Body of pancreas (tissue), 4 donors: ENCODE results near the gene NUBPL. TPM values are rescaled to one million over a fixed set of nuclear protein-coding genes. Genes with fewer than 3 reads are reported as not detected.

Source experiments
- ATAC-seq: fragments of 150-250 bp; one replicate; pipeline ENCODE4 v1.9.1; 2016
- DNase-seq, 4 donors: peaks; one replicate each; pipeline ENCODE4 v3.0.0-alpha.2; 2019
- H3K27ac ChIP-seq, 4 donors: fragments of 200-600 bp; sonication (generic); 1 replicate in 3 of 4; 2 replicates in 1 of 4; pipeline versions ENCODE4 v1.5.1 to v1.6.1; 2016 to 2019; ENCODE audit warnings: mild to moderate bottlenecking in 1 of 4, mixed read lengths in 1 of 4, moderate library complexity in 1 of 4
- H3K27me3 ChIP-seq, 2 donors: fragments of 200-600 bp; sonication (generic); one replicate each; pipeline ENCODE4 v1.6.0; 2016; ENCODE audit warnings: mild to moderate bottlenecking in 1 of 2
- H3K36me3 ChIP-seq, 2 donors: fragments of 200-600 bp; sonication (generic); replicated peaks in 1 of 2; 2 replicates each; pipeline ENCODE4 v1.5.1; 2016; ENCODE audit warnings: low read depth in 2 of 2; ENCODE audit not compliant: insufficient read depth in 1 of 2
- H3K4me1 ChIP-seq: fragments of 200-600 bp; sonication (generic); one replicate; pipeline ENCODE4 v1.6.0; 2016
- H3K4me3 ChIP-seq, 2 donors: fragments of 200-600 bp; sonication (generic); 1 replicate in 1 of 2; 2 replicates in 1 of 2; pipeline ENCODE4 v1.5.1; 2016 to 2019
- H3K9me3 ChIP-seq, 3 donors: fragments of 200-600 bp; sonication (generic); 1 replicate in 2 of 3; 2 replicates in 1 of 3; pipeline ENCODE4 v1.5.1; 2016
- POLR2A ChIP-seq, 3 donors: fragments of 450-650 bp; IDR thresholded peaks; one replicate each; pipeline ENCODE4 v1.6.1; 2016; ENCODE audit warnings: antibody characterized with exemption in 3 of 3, mild to moderate bottlenecking in 2 of 3
- WGBS, 2 donors: methylation state at CpG; one replicate each; pipeline ENCODE4 v1.1.5; 2017; 5-methylcytosine and 5-hydroxymethylcytosine counted together
- intact Hi-C: fragments of 100-400 bp; cut with DNase I; formaldehyde crosslinking; loops from one replicate; pipeline ENCODE4 v1.15.1; 2023
- total RNA-seq, 2 donors: library from RNA; depleted of rRNA; stranded (reverse); fragments of >200 nt; gene quantifications; one replicate each; pipeline ENCODE4 v1.1.0, GENCODE V29; 2016
- TF ChIP-seq, protein P1 (sequence below), 7 experiments: fragments of 450-650 bp in 4 of 7; fragments of 200-600 bp in 3 of 7; sonication (generic) in 3 of 7; IDR thresholded peaks; one replicate each; pipeline ENCODE4 v1.5.1; 2016 to 2019; ENCODE audit warnings: antibody characterized with exemption in 7 of 7

NUBPL gene
- total RNA-seq, 2 donors from 2014 or later, result 4.7 to 18.5 TPM

DNA sequence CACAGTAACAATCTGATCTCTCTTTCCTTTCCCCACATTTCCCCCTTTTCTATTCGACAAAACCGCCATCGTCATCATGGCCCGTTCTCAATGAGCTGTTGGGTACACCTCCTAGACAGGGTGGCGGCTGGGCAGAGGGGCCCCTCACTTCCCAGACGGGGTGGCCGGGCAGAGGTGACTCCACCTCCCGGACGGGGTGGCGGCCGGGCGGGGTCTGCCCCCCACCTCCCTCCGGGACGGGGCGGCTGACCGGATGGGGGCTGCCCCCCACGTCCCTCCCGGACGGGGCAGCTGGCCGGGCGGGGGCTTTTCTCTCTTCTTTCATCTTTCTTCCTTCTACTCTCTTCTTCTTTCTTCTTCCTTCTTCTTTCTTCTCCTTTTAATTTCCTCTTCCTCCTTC is 1.3 kb upstream of the NUBPL start:
- Histone ChIP-seq H3K27ac (no peak overlapping the region), H3K4me3 (no peak overlapping the region), H3K4me1 (peaks cover 10% of the 10 kb centered on the region), H3K36me3 (no peaks in the 10 kb centered on the region), H3K27me3 (no peaks in the 10 kb centered on the region), H3K9me3 (no peaks in the 10 kb centered on the region)
- intact Hi-C loops, result no loop called here
- no peak for ATAC-seq
- DNase-seq, result peak in 1 of 4 donors; percentile 11
- 91% methylated on average over 21 of the region's 21 CpGs for WGBS, 2 donors
- TF ChIP-seq, protein P1, sequence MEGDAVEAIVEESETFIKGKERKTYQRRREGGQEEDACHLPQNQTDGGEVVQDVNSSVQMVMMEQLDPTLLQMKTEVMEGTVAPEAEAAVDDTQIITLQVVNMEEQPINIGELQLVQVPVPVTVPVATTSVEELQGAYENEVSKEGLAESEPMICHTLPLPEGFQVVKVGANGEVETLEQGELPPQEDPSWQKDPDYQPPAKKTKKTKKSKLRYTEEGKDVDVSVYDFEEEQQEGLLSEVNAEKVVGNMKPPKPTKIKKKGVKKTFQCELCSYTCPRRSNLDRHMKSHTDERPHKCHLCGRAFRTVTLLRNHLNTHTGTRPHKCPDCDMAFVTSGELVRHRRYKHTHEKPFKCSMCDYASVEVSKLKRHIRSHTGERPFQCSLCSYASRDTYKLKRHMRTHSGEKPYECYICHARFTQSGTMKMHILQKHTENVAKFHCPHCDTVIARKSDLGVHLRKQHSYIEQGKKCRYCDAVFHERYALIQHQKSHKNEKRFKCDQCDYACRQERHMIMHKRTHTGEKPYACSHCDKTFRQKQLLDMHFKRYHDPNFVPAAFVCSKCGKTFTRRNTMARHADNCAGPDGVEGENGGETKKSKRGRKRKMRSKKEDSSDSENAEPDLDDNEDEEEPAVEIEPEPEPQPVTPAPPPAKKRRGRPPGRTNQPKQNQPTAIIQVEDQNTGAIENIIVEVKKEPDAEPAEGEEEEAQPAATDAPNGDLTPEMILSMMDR (IDR thresholded peaks at IDR 0.05), result no peak
- TF ChIP-seq POLR2A (IDR thresholded peaks at IDR 0.05), result no peak

DNA sequence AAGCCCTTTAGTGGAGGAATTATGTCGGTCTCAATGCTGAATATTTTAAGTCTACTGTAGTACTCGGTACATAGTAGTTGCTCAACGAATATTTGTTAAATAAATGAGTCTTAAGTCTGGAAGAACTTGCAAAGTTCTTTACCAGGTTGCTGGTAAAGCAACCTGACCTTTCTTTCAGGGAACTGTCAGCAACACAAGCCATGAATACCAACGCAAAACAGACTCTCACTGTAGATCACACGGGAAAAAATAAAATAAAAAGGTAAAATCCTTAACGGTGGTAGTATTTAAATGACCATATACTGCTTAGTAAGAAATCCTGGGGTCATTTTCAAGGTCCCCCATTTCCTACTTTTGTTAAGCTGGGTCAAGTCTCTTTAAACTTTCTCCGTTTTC is 447 bp upstream of the NUBPL start:
- Histone ChIP-seq H3K27me3 (no peaks in the 10 kb centered on the region), H3K4me1 (peaks cover 10% of the 10 kb centered on the region), H3K4me3 (peak overlapping the region; percentile 32 to 99), H3K27ac (peak overlapping the region in 3 of 4 donors; percentile 77 to 88 (median 78)), H3K9me3 (no peaks in the 10 kb centered on the region), H3K36me3 (no peaks in the 10 kb centered on the region)
- WGBS, 2 donors, result 35 to 41% methylated on average over 7 of the region's 7 CpGs
- ATAC-seq (peak; percentile 16), DNase-seq (no peak)
- TF ChIP-seq POLR2A (IDR thresholded peaks at IDR 0.05), result no peak
- TF ChIP-seq, protein P1 (IDR thresholded peaks at IDR 0.05), result no peak
- intact Hi-C loops, result no loop called here

DNA sequence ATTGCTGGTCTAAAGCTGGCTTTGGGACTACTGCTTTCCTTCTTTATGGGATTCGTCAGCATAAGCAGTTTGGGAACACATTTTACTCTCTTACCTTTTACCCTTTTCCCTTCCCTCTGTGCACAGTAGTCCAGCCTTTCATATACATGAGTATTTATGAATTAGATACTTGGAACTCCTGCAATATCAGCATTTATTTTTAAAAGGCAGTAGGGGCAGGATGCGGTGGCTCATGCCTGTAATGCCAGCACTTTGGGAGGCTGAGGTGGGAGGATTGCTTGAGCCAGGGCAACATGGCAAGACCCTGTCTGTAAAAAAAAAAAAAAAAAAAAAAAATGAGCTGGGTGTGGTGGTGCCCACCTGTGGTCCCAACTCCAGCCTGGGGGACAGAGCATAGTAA is 3.0 kb downstream of the NUBPL start:
- intact Hi-C loops, result no loop called here
- no peaks in the 10 kb centered on the region for H3K9me3 ChIP-seq
- no peak overlapping the region for H3K4me3 ChIP-seq
- TF ChIP-seq, protein P1 (IDR thresholded peaks at IDR 0.05), result no peak
- TF ChIP-seq POLR2A (IDR thresholded peaks at IDR 0.05), result no peak
- peaks cover 10% of the 10 kb centered on the region for H3K4me1 ChIP-seq
- no peak overlapping the region for H3K27ac ChIP-seq
- ATAC-seq, result no peak
- 91 to 92% methylated on average over 2 of the region's 2 CpGs for WGBS, 2 donors
- H3K36me3 ChIP-seq, result no peaks in the 10 kb centered on the region
- H3K27me3 ChIP-seq, result no peaks in the 10 kb centered on the region
- DNase-seq, result no peak

DNA sequence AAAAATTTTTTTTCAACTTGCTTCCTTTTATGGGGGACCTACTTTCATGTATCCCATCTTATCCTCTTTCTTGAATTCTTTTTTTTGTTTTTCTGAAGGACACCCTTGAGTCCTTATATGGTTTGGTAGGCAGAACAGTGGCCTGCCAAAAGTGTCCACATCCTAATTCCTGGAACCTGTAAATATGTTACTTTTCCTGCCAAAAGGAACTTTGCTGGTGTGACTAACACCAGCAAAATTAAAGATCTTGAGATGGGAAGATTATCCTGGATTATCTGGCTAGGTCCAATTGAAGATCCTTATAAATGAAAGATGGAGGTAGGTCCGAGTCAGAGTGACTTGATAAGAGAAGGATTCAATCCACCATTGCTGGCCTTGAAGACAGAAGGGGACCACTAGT is 5.3 kb downstream of the NUBPL start:
- no peak overlapping the region for H3K27ac ChIP-seq
- intact Hi-C loops, result no loop called here
- WGBS, 2 donors, result 89 to 92% methylated on average over 1 of the region's 1 CpG

DNA sequence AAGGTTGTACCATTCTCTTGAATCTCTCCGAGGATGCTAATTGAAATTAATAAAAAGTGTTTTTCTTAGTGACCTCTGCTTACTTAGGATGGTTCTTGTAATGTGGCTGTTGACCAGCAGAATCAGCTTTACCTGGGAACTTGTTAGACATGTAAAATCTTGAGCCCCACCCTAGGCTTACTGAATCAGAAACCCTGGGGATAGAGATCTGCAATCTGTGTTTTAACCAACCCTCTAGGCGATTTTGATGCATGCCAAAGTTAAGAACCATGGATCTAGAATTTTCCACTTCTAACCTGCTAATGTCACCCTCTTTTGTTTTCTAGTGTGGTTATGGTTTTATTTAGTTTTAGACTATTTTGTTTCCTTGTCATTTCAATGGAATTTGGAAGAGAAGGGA is 6.5 kb downstream of the NUBPL start:
- Histone ChIP-seq H3K4me3 (no peak overlapping the region), H3K27ac (no peak overlapping the region), H3K9me3 (no peaks in the 10 kb centered on the region), H3K36me3 (no peaks in the 10 kb centered on the region), H3K4me1 (peaks cover 1% of the 10 kb centered on the region), H3K27me3 (no peaks in the 10 kb centered on the region)
- no peak for ATAC-seq
- 86% methylated on average over 2 of the region's 2 CpGs for WGBS, 2 donors
- no peak for DNase-seq
- intact Hi-C loops, result no loop called here
- TF ChIP-seq, protein P1 (IDR thresholded peaks at IDR 0.05), result no peak
- no peak for TF ChIP-seq POLR2A (IDR thresholded peaks at IDR 0.05)

More for the DNA sequence above, 5.3 kb downstream of the NUBPL start:
- Histone ChIP-seq H3K27me3 (no peaks in the 10 kb centered on the region), H3K36me3 (no peaks in the 10 kb centered on the region), H3K9me3 (no peaks in the 10 kb centered on the region), H3K4me3 (no peak overlapping the region), H3K4me1 (peaks cover 10% of the 10 kb centered on the region)
- DNase-seq (no peak), ATAC-seq (no peak)
- TF ChIP-seq, protein P1 (IDR thresholded peaks at IDR 0.05), result no peak
- TF ChIP-seq POLR2A (IDR thresholded peaks at IDR 0.05), result no peak
